GM20000 (cell line): Measurements from ENCODE around the gene SMARCA2.
A peak's percentile ranks its signal among the peaks of the same experiment; 100 is the strongest.

ENCODE experiments used
- DNase-seq: peaks from one replicate; pipeline ENCODE4 v3.0.0; 2012; ENCODE audit warnings: low spot score
- CTCF ChIP-seq: IDR thresholded peaks from 2 replicates; pipeline ENCODE4 v1.5.1; 2012; ENCODE audit warnings: mild to moderate bottlenecking, control low read depth; ENCODE audit errors: extremely low read depth, missing control alignments

Gene SMARCA2

GRCh38 chr9:2122299-2122698 is 107.2 kb downstream of the SMARCA2 start:
- no peak for TF ChIP-seq CTCF
- no peak for DNase-seq

GRCh38 chr9:2125906-2126305 is 110.8 kb downstream of the SMARCA2 start:
- no peak for TF ChIP-seq CTCF
- peak; percentile 34 for DNase-seq

- no peak for TF ChIP-seq CTCF
- no peak for DNase-seq
Measured at GRCh38 chr9:2126331-2126803, 111.2 kb downstream of the SMARCA2 start.

GRCh38 chr9:2127486-2127885 is 112.3 kb downstream of the SMARCA2 start:
- no peak for DNase-seq
- TF ChIP-seq CTCF = no peak

- TF ChIP-seq CTCF = no peak
- no peak for DNase-seq
Measured at GRCh38 chr9:2128141-2128540, 113.0 kb downstream of the SMARCA2 start.

GRCh38 chr9:2128618-2129017 is 113.5 kb downstream of the SMARCA2 start:
- DNase-seq = no peak
- no peak for TF ChIP-seq CTCF

- no peak for DNase-seq
Measured at GRCh38 chr9:2130941-2131340, 115.8 kb downstream of the SMARCA2 start.

More at GRCh38 chr9:2130941-2131340, 115.8 kb downstream of the SMARCA2 start:
- TF ChIP-seq CTCF = no peak
